ENCODE measurements around the gene UBE2E2. TPM values are rescaled to one million over a fixed set of nuclear protein-coding genes. Genes with fewer than 3 reads are reported as not detected.

The UBE2E2 gene
- total and polyA plus RNA-seq, 2 of the 13 experiments (the other 11 are each of a cell fraction or from before 2014, with no cell fraction given): 0.77 to 1.5 TPM

DNA sequence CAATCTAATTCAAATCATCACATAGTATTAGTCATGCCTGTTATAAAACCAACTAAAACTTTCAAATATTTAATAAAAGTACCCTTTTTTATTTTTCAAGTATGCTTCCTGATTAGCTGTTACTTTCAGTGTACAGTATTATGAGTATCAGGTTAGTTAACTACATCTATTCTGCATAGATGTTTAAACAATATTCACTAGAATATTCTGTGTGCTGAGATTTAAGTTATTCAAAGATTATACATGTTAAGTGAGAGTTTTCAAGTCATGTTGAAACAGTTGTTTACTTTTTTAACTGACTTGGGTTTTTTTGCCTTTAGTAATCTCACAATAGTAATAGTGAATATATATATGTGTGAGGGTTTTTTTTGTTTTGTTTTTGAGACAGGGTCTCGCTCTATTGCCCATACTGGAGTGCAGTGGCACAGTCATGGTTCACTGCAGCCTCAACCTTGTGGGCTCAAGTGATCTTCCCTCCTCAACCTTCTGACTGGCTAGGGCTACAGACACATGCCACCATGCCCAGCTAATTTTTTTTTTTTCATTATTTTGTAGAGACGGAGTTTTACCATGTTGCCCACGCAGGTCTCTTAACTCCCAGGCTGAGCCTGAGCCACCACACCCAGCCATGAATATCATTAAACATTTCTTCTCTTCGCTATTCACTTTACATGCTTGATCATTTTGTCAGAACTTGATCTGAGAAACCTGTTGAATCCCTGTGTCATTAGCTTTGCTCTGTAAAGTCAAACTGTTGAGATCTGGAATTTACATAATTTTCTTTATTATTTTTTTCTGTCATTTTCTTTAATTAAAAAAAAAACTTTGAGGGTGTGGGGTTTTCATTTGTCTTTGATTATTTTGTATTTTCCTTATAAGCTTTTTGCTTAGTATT is 316.4 kb downstream of the UBE2E2 start:
- Histone ChIP-seq H3K27ac (ENCODE audit: extremely low read length, insufficient read depth, low read length) (no peak overlapping the region), H3K4me1 (ENCODE audit: insufficient read depth, low read length) (no peaks in the 10 kb centered on the region), H3K36me3 (replicated peaks in 1 of 2; ENCODE audit: control insufficient read depth in 1 of 2, insufficient read depth in 2 of 2, low read length in 2 of 2) (no peaks in the 10 kb centered on the region), H3K9ac (ENCODE audit: insufficient read depth, low read depth, low read length) (no peak overlapping the region), H3K79me2 (ENCODE audit: insufficient read depth, low read length) (no peaks in the 10 kb centered on the region), H3K27me3 (ENCODE audit: control insufficient read depth in 1 of 2, insufficient read depth in 2 of 2, low read length in 2 of 2) (no peaks in the 10 kb centered on the region), H3K4me2 (ENCODE audit: low read depth, low read length) (no peak overlapping the region), H3K4me3 (replicated peaks in 1 of 3; ENCODE audit: insufficient read depth in 1 of 3, low read depth in 2 of 3, low read length in 3 of 3) (no peak overlapping the region), H4K20me1 (ENCODE audit: insufficient read depth, low read length) (no peaks in the 10 kb centered on the region), H3K9me3 (ENCODE audit: low read length) (no peaks in the 10 kb centered on the region), H2AFZ (ENCODE audit: low read length) (no peak overlapping the region)
- FAIRE-seq: no peak
- ChIA-PET CTCF (ENCODE audit: low intra/inter-chr PET ratio, low total read pairs) (no interaction called here), POLR2A (no interaction called here)
- ATAC-seq: no peak
- 46% methylated on average over 4 of the region's 4 CpGs for WGBS (ENCODE audit: low lambda C conversion rate)
- BruUV-seq (replicated peaks): no TSS peak
- in situ Hi-C loops (cut with HindIII; ENCODE audit: extremely low pct_ligation_motif_present, low pct_unique_long_range_greater_than_20kb): no loop called here
- no peak for DNase-seq (ENCODE audit: low spot score)
- intact Hi-C loops (cut with micrococcal nuclease; ENCODE audit: unreplicated experiment): no loop called here
- TF ChIP-seq HNRNPK (IDR thresholded peaks at IDR 0.05; ENCODE audit: low read depth, low read length, poor library complexity, severe bottlenecking): no peak

- intact Hi-C loops (cut with micrococcal nuclease; ENCODE audit: unreplicated experiment) (no loop called here), in situ Hi-C loops (cut with HindIII; ENCODE audit: extremely low pct_ligation_motif_present, low pct_unique_long_range_greater_than_20kb) (no loop called here)
- BruUV-seq (replicated peaks): no TSS peak
- CTCF ChIA-PET (ENCODE audit: low intra/inter-chr PET ratio, low total read pairs): no interaction called here
- WGBS (ENCODE audit: low lambda C conversion rate): 25% methylated on average over 2 of the region's 2 CpGs
- Histone ChIP-seq H4K20me1 (ENCODE audit: insufficient read depth, low read length) (no peaks in the 10 kb centered on the region), H3K9me3 (ENCODE audit: low read length) (no peaks in the 10 kb centered on the region), H3K79me2 (ENCODE audit: insufficient read depth, low read length) (no peaks in the 10 kb centered on the region), H3K4me3 (replicated peaks in 1 of 3; ENCODE audit: insufficient read depth in 1 of 3, low read depth in 2 of 3, low read length in 3 of 3) (no peak overlapping the region), H3K27ac (ENCODE audit: extremely low read length, insufficient read depth, low read length) (no peak overlapping the region), H3K27me3 (ENCODE audit: control insufficient read depth in 1 of 2, insufficient read depth in 2 of 2, low read length in 2 of 2) (no peaks in the 10 kb centered on the region), H3K4me1 (ENCODE audit: insufficient read depth, low read length) (no peaks in the 10 kb centered on the region), H2AFZ (ENCODE audit: low read length) (no peak overlapping the region), H3K36me3 (replicated peaks in 1 of 2; ENCODE audit: control insufficient read depth in 1 of 2, insufficient read depth in 2 of 2, low read length in 2 of 2) (no peaks in the 10 kb centered on the region), H3K9ac (ENCODE audit: insufficient read depth, low read depth, low read length) (no peak overlapping the region), H3K4me2 (ENCODE audit: low read depth, low read length) (no peak overlapping the region)
- ATAC-seq (no peak), DNase-seq (ENCODE audit: low spot score) (no peak), FAIRE-seq (no peak)
- POLR2A ChIA-PET: no interaction called here
- TF ChIP-seq, protein P1, sequence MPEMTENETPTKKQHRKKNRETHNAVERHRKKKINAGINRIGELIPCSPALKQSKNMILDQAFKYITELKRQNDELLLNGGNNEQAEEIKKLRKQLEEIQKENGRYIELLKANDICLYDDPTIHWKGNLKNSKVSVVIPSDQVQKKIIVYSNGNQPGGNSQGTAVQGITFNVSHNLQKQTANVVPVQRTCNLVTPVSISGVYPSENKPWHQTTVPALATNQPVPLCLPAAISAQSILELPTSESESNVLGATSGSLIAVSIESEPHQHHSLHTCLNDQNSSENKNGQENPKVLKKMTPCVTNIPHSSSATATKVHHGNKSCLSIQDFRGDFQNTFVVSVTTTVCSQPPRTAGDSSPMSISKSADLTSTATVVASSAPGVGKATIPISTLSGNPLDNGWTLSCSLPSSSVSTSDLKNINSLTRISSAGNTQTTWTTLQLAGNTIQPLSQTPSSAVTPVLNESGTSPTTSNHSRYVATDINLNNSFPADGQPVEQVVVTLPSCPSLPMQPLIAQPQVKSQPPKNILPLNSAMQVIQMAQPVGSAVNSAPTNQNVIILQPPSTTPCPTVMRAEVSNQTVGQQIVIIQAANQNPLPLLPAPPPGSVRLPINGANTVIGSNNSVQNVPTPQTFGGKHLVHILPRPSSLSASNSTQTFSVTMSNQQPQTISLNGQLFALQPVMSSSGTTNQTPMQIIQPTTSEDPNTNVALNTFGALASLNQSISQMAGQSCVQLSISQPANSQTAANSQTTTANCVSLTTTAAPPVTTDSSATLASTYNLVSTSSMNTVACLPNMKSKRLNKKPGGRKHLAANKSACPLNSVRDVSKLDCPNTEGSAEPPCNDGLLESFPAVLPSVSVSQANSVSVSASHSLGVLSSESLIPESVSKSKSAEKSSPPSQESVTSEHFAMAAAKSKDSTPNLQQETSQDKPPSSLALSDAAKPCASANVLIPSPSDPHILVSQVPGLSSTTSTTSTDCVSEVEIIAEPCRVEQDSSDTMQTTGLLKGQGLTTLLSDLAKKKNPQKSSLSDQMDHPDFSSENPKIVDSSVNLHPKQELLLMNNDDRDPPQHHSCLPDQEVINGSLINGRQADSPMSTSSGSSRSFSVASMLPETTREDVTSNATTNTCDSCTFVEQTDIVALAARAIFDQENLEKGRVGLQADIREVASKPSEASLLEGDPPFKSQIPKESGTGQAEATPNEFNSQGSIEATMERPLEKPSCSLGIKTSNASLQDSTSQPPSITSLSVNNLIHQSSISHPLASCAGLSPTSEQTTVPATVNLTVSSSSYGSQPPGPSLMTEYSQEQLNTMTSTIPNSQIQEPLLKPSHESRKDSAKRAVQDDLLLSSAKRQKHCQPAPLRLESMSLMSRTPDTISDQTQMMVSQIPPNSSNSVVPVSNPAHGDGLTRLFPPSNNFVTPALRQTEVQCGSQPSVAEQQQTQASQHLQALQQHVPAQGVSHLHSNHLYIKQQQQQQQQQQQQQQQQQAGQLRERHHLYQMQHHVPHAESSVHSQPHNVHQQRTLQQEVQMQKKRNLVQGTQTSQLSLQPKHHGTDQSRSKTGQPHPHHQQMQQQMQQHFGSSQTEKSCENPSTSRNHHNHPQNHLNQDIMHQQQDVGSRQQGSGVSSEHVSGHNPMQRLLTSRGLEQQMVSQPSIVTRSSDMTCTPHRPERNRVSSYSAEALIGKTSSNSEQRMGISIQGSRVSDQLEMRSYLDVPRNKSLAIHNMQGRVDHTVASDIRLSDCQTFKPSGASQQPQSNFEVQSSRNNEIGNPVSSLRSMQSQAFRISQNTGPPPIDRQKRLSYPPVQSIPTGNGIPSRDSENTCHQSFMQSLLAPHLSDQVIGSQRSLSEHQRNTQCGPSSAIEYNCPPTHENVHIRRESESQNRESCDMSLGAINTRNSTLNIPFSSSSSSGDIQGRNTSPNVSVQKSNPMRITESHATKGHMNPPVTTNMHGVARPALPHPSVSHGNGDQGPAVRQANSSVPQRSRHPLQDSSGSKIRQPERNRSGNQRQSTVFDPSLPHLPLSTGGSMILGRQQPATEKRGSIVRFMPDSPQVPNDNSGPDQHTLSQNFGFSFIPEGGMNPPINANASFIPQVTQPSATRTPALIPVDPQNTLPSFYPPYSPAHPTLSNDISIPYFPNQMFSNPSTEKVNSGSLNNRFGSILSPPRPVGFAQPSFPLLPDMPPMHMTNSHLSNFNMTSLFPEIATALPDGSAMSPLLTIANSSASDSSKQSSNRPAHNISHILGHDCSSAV (CRISPR knock-in tag; IDR thresholded peaks at IDR 0.05; ENCODE audit: borderline replicate concordance): no peak
- no peak for TF ChIP-seq SRSF4 (IDR thresholded peaks at IDR 0.05; ENCODE audit: low read depth, low read length, poor library complexity, severe bottlenecking)
These were observed 324.2 kb downstream of the UBE2E2 start for GRCh38 chr3:23527326-23527725.

Measured in HepG2 (cell line).